T-helper 9 cell (primary cell): ENCODE results near the gene ARPP21.
"Not testable (repeated sequence)": the region's sequence is repeated elsewhere in the genome, so short reads cannot be mapped to it uniquely, and the experiment has no call there.

Source experiments
- DNase-seq: peaks from one replicate; pipeline ENCODE4 v3.0.0-alpha.2; 2020
- total RNA-seq, 2 donors: gene quantifications; one replicate each; lab custom pipeline; 2026; lab: John Stamatoyannopoulos, UW

The ARPP21 gene
- total RNA-seq, result 0 reads per million in 2 donors

GRCh38 chr3:35639254-35640186, at the start of gene ARPP21:
Gene ARPP21, plus strand, starts transcription at chr3:35639525. Its CDS starts 42,227 bp downstream, at chr3:35681752.
- no peak for DNase-seq

- no peak for DNase-seq
Measured at GRCh38 chr3:35592589-35593295, 46.6 kb upstream of the ARPP21 start.

GRCh38 chr3:35594739-35595138, 44.6 kb upstream of the ARPP21 start:
- DNase-seq, result no peak

GRCh38 chr3:35596335-35596995, 42.9 kb upstream of the ARPP21 start:
- DNase-seq, result no peak

GRCh38 chr3:35597490-35597889, 41.8 kb upstream of the ARPP21 start:
- DNase-seq, result no peak

- DNase-seq, result no peak
Measured at GRCh38 chr3:35598804-35599203, 40.5 kb upstream of the ARPP21 start.

- no peak for DNase-seq
Measured at GRCh38 chr3:35601959-35602358, 37.4 kb upstream of the ARPP21 start.

- DNase-seq, result no peak
Measured at GRCh38 chr3:35602395-35602936, 36.9 kb upstream of the ARPP21 start.

- DNase-seq, result no peak
Measured at GRCh38 chr3:35616346-35616745, 23.0 kb upstream of the ARPP21 start.

GRCh38 chr3:35617370-35617769, 22.0 kb upstream of the ARPP21 start:
- DNase-seq, result no peak

GRCh38 chr3:35620238-35620637, 19.1 kb upstream of the ARPP21 start:
- not testable (repeated sequence) for DNase-seq

- no peak for DNase-seq
Measured at GRCh38 chr3:35624698-35625097, 14.6 kb upstream of the ARPP21 start.

- DNase-seq, result no peak
Measured at GRCh38 chr3:35633332-35634124, 5.8 kb upstream of the ARPP21 start.

- DNase-seq, result no peak
Measured at GRCh38 chr3:35635407-35635806, 3.9 kb upstream of the ARPP21 start.

GRCh38 chr3:35635926-35636683, 3.2 kb upstream of the ARPP21 start:
- no peak for DNase-seq

GRCh38 chr3:35638251-35638979, 910 bp upstream of the ARPP21 start:
- DNase-seq, result no peak

- DNase-seq, result no peak
Measured at GRCh38 chr3:35638980-35639253, 408 bp upstream of the ARPP21 start.

GRCh38 chr3:35640190-35641165, 1.2 kb downstream of the ARPP21 start:
- DNase-seq, result no peak

- no peak for DNase-seq
Measured at GRCh38 chr3:35641331-35641730, 2.0 kb downstream of the ARPP21 start.
